ENCODE results near the gene CCR9.

The CCR9 gene

GRCh38 chr3:45914362-45915058 is 28.2 kb downstream of the CCR9 start:
- no peak for TF ChIP-seq CTCF (IDR thresholded peaks at IDR 0.05; ENCODE audit: borderline replicate concordance, insufficient read depth, low read depth, low read length)
- no peak overlapping the region for H3K4me3 ChIP-seq (ENCODE audit: low read depth, low read length)

GRCh38 chr3:45915059-45915439 is 28.7 kb downstream of the CCR9 start:
- no peak for TF ChIP-seq CTCF (IDR thresholded peaks at IDR 0.05; ENCODE audit: borderline replicate concordance, insufficient read depth, low read depth, low read length)
- H3K4me3 ChIP-seq (ENCODE audit: low read depth, low read length), result no peak overlapping the region

GRCh38 chr3:45915518-45916231 is 29.3 kb downstream of the CCR9 start:
- H3K4me3 ChIP-seq (ENCODE audit: low read depth, low read length), result no peak overlapping the region
- no peak for TF ChIP-seq CTCF (IDR thresholded peaks at IDR 0.05; ENCODE audit: borderline replicate concordance, insufficient read depth, low read depth, low read length)

- no peak for TF ChIP-seq CTCF (IDR thresholded peaks at IDR 0.05; ENCODE audit: borderline replicate concordance, insufficient read depth, low read depth, low read length)
- no peak overlapping the region for H3K4me3 ChIP-seq (ENCODE audit: low read depth, low read length)
Measured at GRCh38 chr3:45917146-45917898, 31.0 kb downstream of the CCR9 start.

GRCh38 chr3:45921158-45922038 is 35.1 kb downstream of the CCR9 start:
- H3K4me3 ChIP-seq (ENCODE audit: low read depth, low read length), result no peak overlapping the region
- no peak for TF ChIP-seq CTCF (IDR thresholded peaks at IDR 0.05; ENCODE audit: borderline replicate concordance, insufficient read depth, low read depth, low read length)

- TF ChIP-seq CTCF (IDR thresholded peaks at IDR 0.05; ENCODE audit: borderline replicate concordance, insufficient read depth, low read depth, low read length), result no peak
- H3K4me3 ChIP-seq (ENCODE audit: low read depth, low read length), result no peak overlapping the region
Measured at GRCh38 chr3:45922039-45922326, 35.6 kb downstream of the CCR9 start.

Data from GM12875 (cell line).